Measurements from ENCODE around the gene CASKIN2. TPM values are rescaled to one million over a fixed set of nuclear protein-coding genes. Genes with fewer than 3 reads are reported as not detected.

Gene CASKIN2
- total RNA-seq, 2 donors from 2014 or later = 16.0 to 35.8 TPM

GRCh38 chr17:75490953-75491649 lies 24.2 kb downstream of the CASKIN2 start:
- Histone ChIP-seq H3K4me3 (no peak overlapping the region), H3K4me1 (replicated peaks) (no peaks in the 10 kb centered on the region), H3K36me3 (peaks cover under 1 to 8% of the 10 kb centered on the region in 2 donors), H3K27ac (no peak overlapping the region), H3K9me3 (no peaks in the 10 kb centered on the region), H3K27me3 (replicated peaks; ENCODE audit: insufficient read depth) (no peaks in the 10 kb centered on the region)
- intact Hi-C loops (cut with DNase I) = no loop called here
- DNase-seq (ENCODE audit: low spot score) = no peak
- 88% methylated on average over 19 of the region's 19 CpGs for WGBS
- TF ChIP-seq POLR2AphosphoS5 (IDR thresholded peaks at IDR 0.05) (no peak), POLR2A (IDR thresholded peaks at IDR 0.05) (no peak)
- TF ChIP-seq, protein P1, sequence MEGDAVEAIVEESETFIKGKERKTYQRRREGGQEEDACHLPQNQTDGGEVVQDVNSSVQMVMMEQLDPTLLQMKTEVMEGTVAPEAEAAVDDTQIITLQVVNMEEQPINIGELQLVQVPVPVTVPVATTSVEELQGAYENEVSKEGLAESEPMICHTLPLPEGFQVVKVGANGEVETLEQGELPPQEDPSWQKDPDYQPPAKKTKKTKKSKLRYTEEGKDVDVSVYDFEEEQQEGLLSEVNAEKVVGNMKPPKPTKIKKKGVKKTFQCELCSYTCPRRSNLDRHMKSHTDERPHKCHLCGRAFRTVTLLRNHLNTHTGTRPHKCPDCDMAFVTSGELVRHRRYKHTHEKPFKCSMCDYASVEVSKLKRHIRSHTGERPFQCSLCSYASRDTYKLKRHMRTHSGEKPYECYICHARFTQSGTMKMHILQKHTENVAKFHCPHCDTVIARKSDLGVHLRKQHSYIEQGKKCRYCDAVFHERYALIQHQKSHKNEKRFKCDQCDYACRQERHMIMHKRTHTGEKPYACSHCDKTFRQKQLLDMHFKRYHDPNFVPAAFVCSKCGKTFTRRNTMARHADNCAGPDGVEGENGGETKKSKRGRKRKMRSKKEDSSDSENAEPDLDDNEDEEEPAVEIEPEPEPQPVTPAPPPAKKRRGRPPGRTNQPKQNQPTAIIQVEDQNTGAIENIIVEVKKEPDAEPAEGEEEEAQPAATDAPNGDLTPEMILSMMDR (IDR thresholded peaks at IDR 0.05) = no peak

DNA sequence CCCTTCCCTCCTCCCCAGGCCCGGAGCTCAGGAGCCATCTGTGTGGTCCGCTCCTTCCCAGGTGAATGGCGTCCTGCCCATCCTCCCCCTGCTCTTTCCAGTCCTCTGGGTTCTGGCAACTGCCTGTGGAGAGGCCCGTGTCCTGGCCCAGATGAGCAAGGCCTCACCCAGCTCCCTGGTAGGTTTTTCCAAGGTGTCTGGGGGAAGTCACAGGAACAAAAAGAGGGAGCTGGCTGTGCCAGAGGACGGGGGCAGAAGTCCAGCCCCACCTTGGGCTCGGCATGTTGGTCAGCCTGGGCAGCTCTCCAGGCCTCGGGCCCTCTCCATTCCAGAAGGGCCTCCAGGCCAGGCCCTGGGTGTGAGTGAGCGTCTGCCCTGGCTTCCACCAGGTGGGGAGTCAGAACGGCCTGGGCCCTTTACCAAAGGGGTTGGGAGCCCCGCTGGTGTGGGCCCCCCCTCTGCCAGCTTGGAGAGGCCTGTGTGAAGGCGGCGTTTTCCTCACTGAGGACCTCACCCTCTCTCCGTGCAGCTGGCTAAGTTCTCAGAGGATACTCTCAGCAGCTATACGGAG lies 25.1 kb downstream of the CASKIN2 start:
- no peak for DNase-seq (ENCODE audit: low spot score)
- Histone ChIP-seq H3K36me3 (peaks cover 0 to 8% of the 10 kb centered on the region in 2 donors), H3K27me3 (replicated peaks; ENCODE audit: insufficient read depth) (no peaks in the 10 kb centered on the region), H3K4me1 (replicated peaks) (no peaks in the 10 kb centered on the region), H3K9me3 (no peaks in the 10 kb centered on the region), H3K27ac (no peak overlapping the region), H3K4me3 (no peak overlapping the region)
- TF ChIP-seq POLR2A (IDR thresholded peaks at IDR 0.05) (no peak), POLR2AphosphoS5 (IDR thresholded peaks at IDR 0.05) (no peak)
- TF ChIP-seq, protein P1 (IDR thresholded peaks at IDR 0.05) = no peak
- intact Hi-C loops (cut with DNase I) = no loop called here
- WGBS = 51% methylated on average over 14 of the region's 14 CpGs

DNA sequence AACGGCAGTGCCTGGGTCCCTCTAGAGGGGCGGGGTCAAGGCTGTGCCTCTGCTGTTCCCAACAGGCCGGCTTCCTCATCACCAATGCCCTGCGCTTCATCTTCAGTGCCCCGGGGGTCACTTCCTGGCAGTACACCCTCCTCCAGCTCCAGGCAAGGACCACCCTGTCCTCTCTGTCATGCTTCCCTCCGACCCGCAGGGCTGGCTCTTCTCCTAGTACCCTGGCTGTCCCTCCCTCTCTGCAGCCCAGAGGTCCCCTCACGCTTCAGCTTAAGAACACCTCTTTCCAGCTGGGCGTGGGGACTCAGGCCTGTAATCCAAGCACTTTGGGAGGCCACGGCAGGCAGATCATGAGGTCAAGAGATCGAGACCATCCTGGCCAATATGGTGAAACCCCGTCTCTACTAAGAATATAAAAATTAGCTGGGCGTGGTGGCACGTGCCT lies 25.8 kb downstream of the CASKIN2 start:
- no peak for DNase-seq (ENCODE audit: low spot score)
- no peak overlapping the region for H3K27ac ChIP-seq
- no peaks in the 10 kb centered on the region for H3K27me3 ChIP-seq (replicated peaks; ENCODE audit: insufficient read depth)
- intact Hi-C loops (cut with DNase I) = no loop called here
- no peak for TF ChIP-seq POLR2AphosphoS5 (IDR thresholded peaks at IDR 0.05)
- TF ChIP-seq, protein P1 (IDR thresholded peaks at IDR 0.05) = no peak
- H3K4me3 ChIP-seq = no peak overlapping the region
- H3K4me1 ChIP-seq (replicated peaks) = no peaks in the 10 kb centered on the region
- H3K9me3 ChIP-seq = no peaks in the 10 kb centered on the region
- peaks cover 0 to 3% of the 10 kb centered on the region in 2 donors for H3K36me3 ChIP-seq
- WGBS = 79% methylated on average over 14 of the region's 14 CpGs

- H3K36me3 ChIP-seq = no peaks in the 10 kb centered on the region
- 85% methylated on average over 24 of the region's 24 CpGs for WGBS
- intact Hi-C loops (cut with DNase I) = no loop called here
- DNase-seq (ENCODE audit: low spot score) = no peak
- H3K9me3 ChIP-seq = no peaks in the 10 kb centered on the region
- H3K4me3 ChIP-seq = no peak overlapping the region
- no peak overlapping the region for H3K27ac ChIP-seq
- no peaks in the 10 kb centered on the region for H3K4me1 ChIP-seq (replicated peaks)
- no peaks in the 10 kb centered on the region for H3K27me3 ChIP-seq (replicated peaks; ENCODE audit: insufficient read depth)
- TF ChIP-seq POLR2A (IDR thresholded peaks at IDR 0.05) = no peak
- TF ChIP-seq POLR2AphosphoS5 (IDR thresholded peaks at IDR 0.05) = no peak
- TF ChIP-seq, protein P1 (IDR thresholded peaks at IDR 0.05) = no peak
Measured at GRCh38 chr17:75488693-75489510, 26.4 kb downstream of the CASKIN2 start.
